Hepatocyte (in vitro differentiated cells): ENCODE results near the gene ZNHIT2.

ENCODE experiments used
- EZH2 ChIP-seq: fragments of 200-600 bp; sonication (generic); IDR thresholded peaks from 2 replicates; pipeline ENCODE4 v1.6.1; 2016; ENCODE audit warnings: antibody characterized with exemption, mild to moderate bottlenecking, borderline replicate concordance
- EZH2phosphoT487 ChIP-seq: fragments of 200-600 bp; sonication (generic); IDR thresholded peaks from one replicate; pipeline ENCODE4 v1.6.1; 2018; ENCODE audit warnings: antibody characterized with exemption, mild to moderate bottlenecking, low read depth, moderate library complexity; ENCODE audit not compliant: unreplicated experiment, severe bottlenecking
- TF ChIP-seq, protein P1 (sequence below): fragments of 200-600 bp; sonication (generic); IDR thresholded peaks from 2 replicates; pipeline ENCODE4 v1.5.1; 2016; ENCODE audit warnings: antibody characterized with exemption, mild to moderate bottlenecking; ENCODE audit not compliant: poor library complexity

DNA sequence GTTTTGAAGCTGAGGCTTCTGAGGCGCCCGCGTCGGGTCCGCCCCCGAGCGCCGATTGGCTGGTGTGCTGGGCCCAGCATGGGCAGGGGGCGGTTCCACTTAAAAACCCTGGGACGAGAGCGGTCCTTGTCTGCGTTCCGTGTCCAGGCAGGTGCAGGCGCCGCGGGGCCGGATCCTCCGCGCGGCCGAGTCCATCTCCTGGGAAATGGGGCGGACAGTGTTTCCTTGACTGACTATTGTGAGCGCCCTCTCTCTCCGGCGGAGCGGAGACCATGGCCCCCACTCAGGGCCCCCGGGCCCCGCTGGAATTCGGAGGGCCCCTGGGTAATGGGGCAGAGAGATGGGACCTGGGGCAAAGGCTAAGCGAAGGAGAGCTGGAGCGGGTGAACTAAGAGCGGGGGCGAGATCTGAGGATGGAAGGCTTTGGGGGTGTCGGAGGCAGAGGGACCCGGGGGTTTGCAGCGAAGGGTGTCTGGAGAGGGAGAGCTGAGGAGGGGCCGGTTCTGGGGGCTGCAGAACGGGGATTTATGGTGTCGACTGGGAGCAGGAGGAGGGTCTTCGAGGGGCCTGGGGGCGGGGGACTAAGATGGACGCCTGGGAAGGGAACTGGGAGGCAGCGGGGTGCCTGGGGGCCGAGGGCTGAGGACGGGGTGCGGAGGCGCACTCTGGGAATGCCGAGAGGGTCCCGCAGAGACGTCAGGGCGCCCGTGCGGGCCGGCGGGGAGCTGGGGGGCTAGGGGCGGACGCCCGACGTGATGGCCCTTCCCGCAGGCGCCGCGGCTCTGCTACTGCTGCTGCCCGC is 5.6 kb downstream of the ZNHIT2 start, which contains the start of gene TM7SF2:
- TF ChIP-seq, protein P1, sequence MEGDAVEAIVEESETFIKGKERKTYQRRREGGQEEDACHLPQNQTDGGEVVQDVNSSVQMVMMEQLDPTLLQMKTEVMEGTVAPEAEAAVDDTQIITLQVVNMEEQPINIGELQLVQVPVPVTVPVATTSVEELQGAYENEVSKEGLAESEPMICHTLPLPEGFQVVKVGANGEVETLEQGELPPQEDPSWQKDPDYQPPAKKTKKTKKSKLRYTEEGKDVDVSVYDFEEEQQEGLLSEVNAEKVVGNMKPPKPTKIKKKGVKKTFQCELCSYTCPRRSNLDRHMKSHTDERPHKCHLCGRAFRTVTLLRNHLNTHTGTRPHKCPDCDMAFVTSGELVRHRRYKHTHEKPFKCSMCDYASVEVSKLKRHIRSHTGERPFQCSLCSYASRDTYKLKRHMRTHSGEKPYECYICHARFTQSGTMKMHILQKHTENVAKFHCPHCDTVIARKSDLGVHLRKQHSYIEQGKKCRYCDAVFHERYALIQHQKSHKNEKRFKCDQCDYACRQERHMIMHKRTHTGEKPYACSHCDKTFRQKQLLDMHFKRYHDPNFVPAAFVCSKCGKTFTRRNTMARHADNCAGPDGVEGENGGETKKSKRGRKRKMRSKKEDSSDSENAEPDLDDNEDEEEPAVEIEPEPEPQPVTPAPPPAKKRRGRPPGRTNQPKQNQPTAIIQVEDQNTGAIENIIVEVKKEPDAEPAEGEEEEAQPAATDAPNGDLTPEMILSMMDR = no peak
- TF ChIP-seq EZH2phosphoT487 = no peak
- no peak for TF ChIP-seq EZH2
